K562 (cell line): Measurements from ENCODE around the gene FIZ1. TPM values are rescaled to one million over a fixed set of nuclear protein-coding genes. Genes with fewer than 3 reads are reported as not detected.

ENCODE experiments used
- BCLAF1 ChIP-seq, 2 experiments: fragments of 450-650 bp in 1 of 2; IDR thresholded peaks; 2 replicates each; pipeline ENCODE4 v1.6.1; 2011 to 2017; ENCODE audit warnings: low read depth in 2 of 2, antibody characterized with exemption in 1 of 2, borderline replicate concordance in 1 of 2, low read length in 1 of 2, mild to moderate bottlenecking in 1 of 2, mixed read lengths in 1 of 2; ENCODE audit not compliant: control insufficient read depth in 1 of 2
- DEAF1 ChIP-seq: fragments of 450-650 bp; formaldehyde crosslinking; IDR thresholded peaks from 2 replicates; pipeline ENCODE4 v1.4.0; 2020; ENCODE audit warnings: mild to moderate bottlenecking, moderate library complexity
- KDM1A ChIP-seq, 2 experiments: fragments of 450-650 bp; IDR thresholded peaks; 2 replicates each; pipeline ENCODE4 v1.6.1; 2016; ENCODE audit warnings: mild to moderate bottlenecking in 2 of 2
- KDM5B ChIP-seq: fragments of 200-600 bp; sonication (generic); IDR thresholded peaks from 2 replicates; pipeline ENCODE4 v1.6.1; 2012; ENCODE audit warnings: low read depth, mild to moderate bottlenecking, moderate library complexity, low read length, control low read depth, inconsistent platforms; ENCODE audit not compliant: insufficient replicate concordance
- LCOR ChIP-seq: sonication (generic); formaldehyde crosslinking; IDR thresholded peaks from 2 replicates; pipeline ENCODE4 v1.8.0; 2022; ENCODE audit warnings: mild to moderate bottlenecking, missing genetic modification reagents
- NCOA2 ChIP-seq, 2 experiments: fragments of 450-650 bp; IDR thresholded peaks; 2 replicates each; pipeline ENCODE4 v1.6.1; 2018; ENCODE audit warnings: mild to moderate bottlenecking in 2 of 2, moderate library complexity in 1 of 2; ENCODE audit not compliant: partially characterized antibody in 2 of 2
- PTRF ChIP-seq: fragments of 450-650 bp; IDR thresholded peaks from 2 replicates; pipeline ENCODE4 v1.6.1; 2016; ENCODE audit warnings: mild to moderate bottlenecking, missing genetic modification characterization, missing compliant biosample characterization
- RBM25 ChIP-seq: fragments of 200-400 bp; formaldehyde crosslinking; IDR thresholded peaks from 2 replicates; pipeline ENCODE4 v1.6.1; 2018; ENCODE audit warnings: low read length, low read depth, moderate library complexity; ENCODE audit not compliant: severe bottlenecking
- SRSF3 ChIP-seq: fragments of 200-400 bp; formaldehyde crosslinking; IDR thresholded peaks from 2 replicates; pipeline ENCODE4 v1.6.1; 2016; ENCODE audit warnings: mild to moderate bottlenecking, low read length, moderate library complexity; ENCODE audit not compliant: insufficient read depth
- ZNF263 ChIP-seq: sonication (generic); formaldehyde crosslinking; IDR thresholded peaks from 2 replicates; pipeline ENCODE4 v1.8.0; 2022; ENCODE audit warnings: mild to moderate bottlenecking, missing genetic modification reagents, borderline replicate concordance
- ZNF766 ChIP-seq: fragments of 200-800 bp; sonication (Bioruptor generic); conservative IDR thresholded peaks from 2 replicates; pipeline ENCODE4 v1.6.1; 2016; ENCODE audit warnings: missing genetic modification characterization, missing compliant biosample characterization
- polyA plus RNA-seq, 8 experiments: library from polyadenylated mRNA; depleted of rRNA in 4 of 8; stranded (reverse) in 5 of 8; unstranded in 3 of 8; fragments of >200 nt; fragmentation: Nextera tagmentation in 2 of 8; fragmentation: Illumina TruSeq in 1 of 8; extraction: Ambion mirVana in 2 of 8; extraction: Trizol in 1 of 8; gene quantifications; 2 replicates each; pipeline versions ENCODE4 v1.2.1 to v1.2.3, GENCODE V29; 2011 to 2014; ENCODE audit warnings: inconsistent platforms in 1 of 8, missing spikeins in 1 of 8
- total RNA-seq, 7 experiments: library from RNA; depleted of rRNA in 6 of 7; stranded (reverse); fragments of >200 nt in 6 of 7; fragmentation: Illumina TruSeq in 2 of 7; extraction: Trizol in 2 of 7; gene quantifications; 2 replicates each; pipeline versions ENCODE4 v1.2.1 to v1.2.3, GENCODE V29; 2011 to 2021; ENCODE audit warnings: low replicate concordance in 1 of 7
- TF ChIP-seq, protein P1 (sequence below), 2 experiments: fragments of 450-650 bp; formaldehyde crosslinking in 1 of 2; IDR thresholded peaks; 2 replicates each; pipeline versions ENCODE4 v1.4.0 to v1.6.1; 2014 to 2020; ENCODE audit warnings: mild to moderate bottlenecking in 2 of 2, borderline replicate concordance in 1 of 2, low read depth in 1 of 2

Gene FIZ1
- total and polyA plus RNA-seq, 9 of the 15 experiments (the other 6 are each of a cell fraction or from before 2014, with no cell fraction given): 0.79 to 17.5 (median 5.5) TPM

DNA sequence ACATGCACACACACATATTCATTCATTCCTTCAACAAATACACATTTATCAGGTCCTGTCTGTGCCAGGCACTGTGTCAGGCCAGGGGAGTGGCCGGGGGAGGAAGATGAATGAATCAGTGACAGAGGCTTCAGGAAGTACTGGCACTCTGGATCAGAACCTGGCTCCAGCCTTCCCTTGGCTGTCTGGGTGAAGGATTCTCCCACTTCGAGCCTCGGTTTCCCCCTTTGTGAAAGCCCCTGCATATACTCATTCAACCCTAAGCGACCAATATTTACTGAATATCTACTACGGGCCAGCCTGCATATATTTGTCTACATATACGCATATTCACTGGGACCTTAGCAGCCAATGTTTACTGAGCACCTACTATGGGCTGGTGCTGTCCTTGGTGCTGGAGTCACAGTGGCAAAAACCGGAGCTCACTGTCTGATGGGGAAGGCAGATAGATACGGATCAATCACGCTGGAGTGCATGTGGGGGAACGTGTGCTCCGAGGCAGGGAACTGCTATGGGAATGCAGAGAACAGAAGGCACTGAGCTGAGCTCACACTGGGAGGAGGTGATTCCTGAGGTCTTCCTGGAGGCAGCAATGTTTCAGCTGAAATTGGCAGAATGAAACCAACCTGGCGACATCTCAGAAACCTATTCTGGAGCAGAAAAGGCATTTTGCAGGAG lies 18.0 kb downstream of the FIZ1 start (continued):
- no peak for TF ChIP-seq BCLAF1 (IDR thresholded peaks at IDR 0.05; ENCODE audit: borderline replicate concordance in 1 of 2, control insufficient read depth in 1 of 2, low read depth in 2 of 2, low read length in 1 of 2)
- peak; percentile 86 for TF ChIP-seq RBM25
- TF ChIP-seq NCOA2 (IDR thresholded peaks at IDR 0.05; ENCODE audit: partially characterized antibody in 2 of 2): no peak
- TF ChIP-seq DEAF1 (CRISPR knock-in tag): no peak
- TF ChIP-seq SRSF3: no peak
- peak; percentile 41; the same call in 1 of the 2 replicates for TF ChIP-seq ZNF263 (CRISPR knock-in tag)
- 0 out of 2 replicates have a peak, but pooled peaks have one; percentile 48 for TF ChIP-seq LCOR (CRISPR knock-in tag)
- no peak for TF ChIP-seq KDM5B
- TF ChIP-seq PTRF (tag): no peak
- peak in 1 of 2 experiments; percentile 53; a peak in 1 of 4 replicates for TF ChIP-seq KDM1A (IDR thresholded peaks at IDR 0.05)
- TF ChIP-seq, protein P1, sequence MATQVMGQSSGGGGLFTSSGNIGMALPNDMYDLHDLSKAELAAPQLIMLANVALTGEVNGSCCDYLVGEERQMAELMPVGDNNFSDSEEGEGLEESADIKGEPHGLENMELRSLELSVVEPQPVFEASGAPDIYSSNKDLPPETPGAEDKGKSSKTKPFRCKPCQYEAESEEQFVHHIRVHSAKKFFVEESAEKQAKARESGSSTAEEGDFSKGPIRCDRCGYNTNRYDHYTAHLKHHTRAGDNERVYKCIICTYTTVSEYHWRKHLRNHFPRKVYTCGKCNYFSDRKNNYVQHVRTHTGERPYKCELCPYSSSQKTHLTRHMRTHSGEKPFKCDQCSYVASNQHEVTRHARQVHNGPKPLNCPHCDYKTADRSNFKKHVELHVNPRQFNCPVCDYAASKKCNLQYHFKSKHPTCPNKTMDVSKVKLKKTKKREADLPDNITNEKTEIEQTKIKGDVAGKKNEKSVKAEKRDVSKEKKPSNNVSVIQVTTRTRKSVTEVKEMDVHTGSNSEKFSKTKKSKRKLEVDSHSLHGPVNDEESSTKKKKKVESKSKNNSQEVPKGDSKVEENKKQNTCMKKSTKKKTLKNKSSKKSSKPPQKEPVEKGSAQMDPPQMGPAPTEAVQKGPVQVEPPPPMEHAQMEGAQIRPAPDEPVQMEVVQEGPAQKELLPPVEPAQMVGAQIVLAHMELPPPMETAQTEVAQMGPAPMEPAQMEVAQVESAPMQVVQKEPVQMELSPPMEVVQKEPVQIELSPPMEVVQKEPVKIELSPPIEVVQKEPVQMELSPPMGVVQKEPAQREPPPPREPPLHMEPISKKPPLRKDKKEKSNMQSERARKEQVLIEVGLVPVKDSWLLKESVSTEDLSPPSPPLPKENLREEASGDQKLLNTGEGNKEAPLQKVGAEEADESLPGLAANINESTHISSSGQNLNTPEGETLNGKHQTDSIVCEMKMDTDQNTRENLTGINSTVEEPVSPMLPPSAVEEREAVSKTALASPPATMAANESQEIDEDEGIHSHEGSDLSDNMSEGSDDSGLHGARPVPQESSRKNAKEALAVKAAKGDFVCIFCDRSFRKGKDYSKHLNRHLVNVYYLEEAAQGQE (IDR thresholded peaks at IDR 0.05; ENCODE audit: borderline replicate concordance): peak; percentile 99
- TF ChIP-seq, protein P1 (CRISPR knock-in tag; IDR thresholded peaks at IDR 0.05; ENCODE audit: low read depth): peak; percentile 97
- TF ChIP-seq ZNF766: peak; percentile 40; the same call in 1 of the 2 replicates
